K562 (cell line): Measurements from ENCODE around the gene MAP3K20. TPM values are rescaled to one million over a fixed set of nuclear protein-coding genes. Genes with fewer than 3 reads are reported as not detected.

Experiments used
- ATAC-seq: fragments of 200-7000 bp; cut with Tn5 transposase; 3 replicates; pipeline ENCODE4 v1.9.1; 2020; ENCODE audit warnings: moderate library complexity
- BruUV-seq: library from RNA; stranded (reverse); fragments of 400-500 nt; replicated peaks from 2 replicates; lab custom pipeline; 2021; lab: Mats Ljungman, UMichigan
- CTCF ChIA-PET: fragments of 300-600 bp; formaldehyde crosslinking; extraction: SDS; loops from one replicate; lab custom pipeline; 2021; ENCODE audit warnings: low intra/inter-chr PET ratio; lab: Yijun Ruan, JAX
- POLR2A ChIA-PET: fragments of 300-600, 350-650 bp; sonication (Branson Sonifier 250); formaldehyde crosslinking; extraction: SDS; loops from one replicate; lab custom pipeline; 2021; ENCODE audit warnings: antibody characterized with exemption, inconsistent platforms; lab: Yijun Ruan, JAX
- DNase-seq, 4 experiments: peaks; one replicate each; pipeline versions ENCODE4 v3.0.0 to v3.0.0-alpha.2; 2011 to 2018; ENCODE audit warnings: low spot score in 3 of 4, mixed read lengths in 3 of 4; ENCODE audit errors: extremely low read depth in 1 of 4
- FAIRE-seq: peaks from 2 replicates; lab custom pipeline; 2011; peaks lifted over from hg19 to GRCh38; lab: Jason Lieb, UNC
- H2AFZ ChIP-seq: 2 replicates; pipeline ENCODE4 v1.6.0; 2011; ENCODE audit warnings: low read depth, low read length, control low read depth, inconsistent platforms
- H3K27ac ChIP-seq: fragments of 200-600 bp; 3 replicates; pipeline ENCODE4 v1.8.0; 2011; ENCODE audit warnings: low read depth, mild to moderate bottlenecking, control low read depth, inconsistent platforms, low read length, moderate library complexity, mixed read lengths; ENCODE audit errors: extremely low read depth
- H3K27me3 ChIP-seq, 2 experiments: fragments of 300-600 bp in 1 of 2; 2 replicates in 1 of 2; 3 replicates in 1 of 2; pipeline versions ENCODE4 v1.6.0 to v1.8.0; 2011; ENCODE audit warnings: inconsistent platforms in 2 of 2, low read length in 2 of 2, mild to moderate bottlenecking in 1 of 2, mixed read lengths in 1 of 2, moderate library complexity in 1 of 2; ENCODE audit not compliant: control insufficient read depth in 2 of 2, insufficient read depth in 2 of 2
- H3K36me3 ChIP-seq: fragments of 300-600 bp; 3 replicates; pipeline ENCODE4 v1.8.0; 2011; ENCODE audit warnings: mild to moderate bottlenecking, low read length, inconsistent platforms; ENCODE audit not compliant: control insufficient read depth, insufficient read depth
- H3K4me1 ChIP-seq, 2 experiments: fragments of 200-600 bp in 1 of 2; replicated peaks in 1 of 2; 2 replicates in 1 of 2; 3 replicates in 1 of 2; pipeline versions ENCODE4 v1.5.1 to v1.8.0; 2011; ENCODE audit warnings: inconsistent platforms in 2 of 2, low read length in 2 of 2, mild to moderate bottlenecking in 1 of 2, mixed read lengths in 1 of 2, moderate library complexity in 1 of 2; ENCODE audit not compliant: control insufficient read depth in 2 of 2, insufficient read depth in 2 of 2
- H3K4me2 ChIP-seq: 2 replicates; pipeline ENCODE4 v1.6.1; 2011; ENCODE audit warnings: low read length, control low read depth, inconsistent platforms, mixed read lengths; ENCODE audit not compliant: insufficient read depth
- H3K4me3 ChIP-seq: fragments of 200-600 bp; sonication (generic), shearing (Covaris generic); 2 replicates; pipeline ENCODE4 v1.5.1; 2016; ENCODE audit warnings: control low read depth, inconsistent platforms
- H3K79me2 ChIP-seq: fragments of 200-600 bp; 3 replicates; pipeline ENCODE4 v1.8.0; 2011; ENCODE audit warnings: low read length, inconsistent platforms; ENCODE audit not compliant: control insufficient read depth, insufficient read depth
- H3K9ac ChIP-seq, 2 experiments: 2 replicates each; pipeline versions ENCODE4 v1.6.0 to v1.6.1; 2011; ENCODE audit warnings: low read depth in 2 of 2, low read length in 2 of 2, control low read depth in 1 of 2, inconsistent platforms in 1 of 2, mild to moderate bottlenecking in 1 of 2, mixed read lengths in 1 of 2; ENCODE audit not compliant: insufficient read depth in 1 of 2
- H3K9me1 ChIP-seq: one replicate; pipeline ENCODE4 v1.6.0; 2011; ENCODE audit warnings: inconsistent platforms, mild to moderate bottlenecking, low read length, moderate library complexity; ENCODE audit not compliant: control insufficient read depth, insufficient read depth
- H3K9me3 ChIP-seq: replicated peaks from 2 replicates; pipeline ENCODE4 v1.5.1; 2011; ENCODE audit warnings: low read depth, low read length, inconsistent platforms; ENCODE audit not compliant: control insufficient read depth, insufficient read depth
- H4K20me1 ChIP-seq: replicated peaks from 2 replicates; pipeline ENCODE4 v1.6.1; 2011; ENCODE audit warnings: low read length, inconsistent platforms, mixed read lengths; ENCODE audit not compliant: control insufficient read depth, insufficient read depth
- BACH1 ChIP-seq: fragments of 200-800 bp; sonication (Bioruptor generic); IDR thresholded peaks from 2 replicates; pipeline ENCODE4 v1.6.1; 2016; ENCODE audit warnings: missing genetic modification characterization, missing compliant biosample characterization
- GABPA ChIP-seq: fragments of 200-800 bp; sonication (Bioruptor generic); conservative IDR thresholded peaks from 2 replicates; pipeline ENCODE4 v1.6.1; 2016; ENCODE audit warnings: low read depth, missing genetic modification characterization, missing compliant biosample characterization
- HMG20B ChIP-seq: fragments of 250-450 bp; sonication (Bioruptor Pico); IDR thresholded peaks from 2 replicates; pipeline ENCODE4 v1.5.0; 2021; ENCODE audit warnings: mild to moderate bottlenecking
- NEUROD1 ChIP-seq: fragments of 150-350 bp; IDR thresholded peaks from 2 replicates; pipeline ENCODE4 v1.6.1; 2014; ENCODE audit warnings: borderline replicate concordance, low read length, low read depth; ENCODE audit not compliant: partially characterized antibody
- PML ChIP-seq: IDR thresholded peaks from 2 replicates; pipeline ENCODE4 v1.6.1; 2012; ENCODE audit warnings: low read length, inconsistent platforms
- PTBP1 ChIP-seq: fragments of 200-400 bp; formaldehyde crosslinking; IDR thresholded peaks from 2 replicates; pipeline ENCODE4 v1.6.1; 2017; ENCODE audit warnings: low read depth, low read length
- RBM39 ChIP-seq: fragments of 200-400 bp; formaldehyde crosslinking; optimal IDR thresholded peaks from 2 replicates; pipeline ENCODE3; 2018; ENCODE audit warnings: low read depth, low read length
- SP1 ChIP-seq: sonication (generic); formaldehyde crosslinking; IDR thresholded peaks from 2 replicates; pipeline ENCODE4 v1.8.1; 2022; ENCODE audit warnings: mild to moderate bottlenecking, missing genetic modification reagents
- WHSC1 ChIP-seq: IDR thresholded peaks from one replicate; pipeline ENCODE4 v1.6.1; 2012; ENCODE audit warnings: low read length, control low read depth, inconsistent platforms
- ZFP30 ChIP-seq: fragments of 250-450 bp; sonication (Bioruptor Pico); IDR thresholded peaks from 2 replicates; pipeline ENCODE4 v1.8.0; 2022; ENCODE audit warnings: moderate library complexity, mild to moderate bottlenecking, inconsistent platforms, borderline replicate concordance
- ZNF57 ChIP-seq: fragments of 450-650 bp; formaldehyde crosslinking; IDR thresholded peaks from 2 replicates; pipeline ENCODE4 v1.4.0; 2020; ENCODE audit warnings: mild to moderate bottlenecking, moderate library complexity
- WGBS: fragments of 100-300 bp; shearing (Covaris generic); methylation state at CpG from one replicate; pipeline ENCODE4 v1.1.6; 2016; ENCODE audit warnings: low coverage, mixed read lengths; ENCODE audit not compliant: insufficient coverage; ENCODE audit errors: missing lambda C conversion rate; 5-methylcytosine and 5-hydroxymethylcytosine counted together
- in situ Hi-C: fragments of 300-500 bp; cut with MboI; formaldehyde crosslinking; loops from 4 replicates; pipeline ENCODE4 v1.15.0; 2018; ENCODE audit warnings: inconsistent platforms, mixed read lengths
- intact Hi-C: fragments of 100-400 bp; cut with micrococcal nuclease; formaldehyde crosslinking; loops from 2 replicates; pipeline ENCODE4 v1.14.2; 2022
- polyA plus RNA-seq, 8 experiments: library from polyadenylated mRNA; depleted of rRNA in 4 of 8; stranded (reverse) in 5 of 8; unstranded in 3 of 8; fragments of >200 nt; fragmentation: Nextera tagmentation in 2 of 8; fragmentation: Illumina TruSeq in 1 of 8; extraction: Ambion mirVana in 2 of 8; extraction: Trizol in 1 of 8; gene quantifications; 2 replicates each; pipeline versions ENCODE4 v1.2.1 to v1.2.3, GENCODE V29; 2011 to 2014; ENCODE audit warnings: inconsistent platforms in 1 of 8, missing spikeins in 1 of 8
- total RNA-seq, 7 experiments: library from RNA; depleted of rRNA in 6 of 7; stranded (reverse); fragments of >200 nt in 6 of 7; fragmentation: Illumina TruSeq in 2 of 7; extraction: Trizol in 2 of 7; gene quantifications; 2 replicates each; pipeline versions ENCODE4 v1.2.1 to v1.2.3, GENCODE V29; 2011 to 2021; ENCODE audit warnings: low replicate concordance in 1 of 7
- TF ChIP-seq, protein P1 (sequence below): IDR thresholded peaks from 2 replicates; pipeline ENCODE4 v1.6.1; 2016; ENCODE audit warnings: missing genetic modification characterization, missing compliant biosample characterization
- TF ChIP-seq, protein P2 (sequence below): sonication (generic); formaldehyde crosslinking; IDR thresholded peaks from 2 replicates; pipeline ENCODE4 v1.8.0; 2023; ENCODE audit warnings: missing genetic modification reagents, mild to moderate bottlenecking, borderline replicate concordance

The MAP3K20 gene
- total and polyA plus RNA-seq, 9 of the 15 experiments (the other 6 are each of a cell fraction or from before 2014, with no cell fraction given), result 9.8 to 34.2 (median 27.3) TPM

- no peak for TF ChIP-seq RBM39
- no peak for TF ChIP-seq ZNF57 (CRISPR knock-in tag)
- TF ChIP-seq, protein P1, sequence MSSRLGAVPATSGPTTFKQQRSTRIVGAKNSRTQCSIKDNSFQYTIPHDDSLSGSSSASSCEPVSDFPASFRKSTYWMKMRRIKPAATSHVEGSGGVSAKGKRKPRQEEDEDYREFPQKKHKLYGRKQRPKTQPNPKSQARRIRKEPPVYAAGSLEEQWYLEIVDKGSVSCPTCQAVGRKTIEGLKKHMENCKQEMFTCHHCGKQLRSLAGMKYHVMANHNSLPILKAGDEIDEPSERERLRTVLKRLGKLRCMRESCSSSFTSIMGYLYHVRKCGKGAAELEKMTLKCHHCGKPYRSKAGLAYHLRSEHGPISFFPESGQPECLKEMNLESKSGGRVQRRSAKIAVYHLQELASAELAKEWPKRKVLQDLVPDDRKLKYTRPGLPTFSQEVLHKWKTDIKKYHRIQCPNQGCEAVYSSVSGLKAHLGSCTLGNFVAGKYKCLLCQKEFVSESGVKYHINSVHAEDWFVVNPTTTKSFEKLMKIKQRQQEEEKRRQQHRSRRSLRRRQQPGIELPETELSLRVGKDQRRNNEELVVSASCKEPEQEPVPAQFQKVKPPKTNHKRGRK (tag), result no peak
- TF ChIP-seq HMG20B, result no peak
- no peak for TF ChIP-seq NEUROD1
- TF ChIP-seq, protein P2, sequence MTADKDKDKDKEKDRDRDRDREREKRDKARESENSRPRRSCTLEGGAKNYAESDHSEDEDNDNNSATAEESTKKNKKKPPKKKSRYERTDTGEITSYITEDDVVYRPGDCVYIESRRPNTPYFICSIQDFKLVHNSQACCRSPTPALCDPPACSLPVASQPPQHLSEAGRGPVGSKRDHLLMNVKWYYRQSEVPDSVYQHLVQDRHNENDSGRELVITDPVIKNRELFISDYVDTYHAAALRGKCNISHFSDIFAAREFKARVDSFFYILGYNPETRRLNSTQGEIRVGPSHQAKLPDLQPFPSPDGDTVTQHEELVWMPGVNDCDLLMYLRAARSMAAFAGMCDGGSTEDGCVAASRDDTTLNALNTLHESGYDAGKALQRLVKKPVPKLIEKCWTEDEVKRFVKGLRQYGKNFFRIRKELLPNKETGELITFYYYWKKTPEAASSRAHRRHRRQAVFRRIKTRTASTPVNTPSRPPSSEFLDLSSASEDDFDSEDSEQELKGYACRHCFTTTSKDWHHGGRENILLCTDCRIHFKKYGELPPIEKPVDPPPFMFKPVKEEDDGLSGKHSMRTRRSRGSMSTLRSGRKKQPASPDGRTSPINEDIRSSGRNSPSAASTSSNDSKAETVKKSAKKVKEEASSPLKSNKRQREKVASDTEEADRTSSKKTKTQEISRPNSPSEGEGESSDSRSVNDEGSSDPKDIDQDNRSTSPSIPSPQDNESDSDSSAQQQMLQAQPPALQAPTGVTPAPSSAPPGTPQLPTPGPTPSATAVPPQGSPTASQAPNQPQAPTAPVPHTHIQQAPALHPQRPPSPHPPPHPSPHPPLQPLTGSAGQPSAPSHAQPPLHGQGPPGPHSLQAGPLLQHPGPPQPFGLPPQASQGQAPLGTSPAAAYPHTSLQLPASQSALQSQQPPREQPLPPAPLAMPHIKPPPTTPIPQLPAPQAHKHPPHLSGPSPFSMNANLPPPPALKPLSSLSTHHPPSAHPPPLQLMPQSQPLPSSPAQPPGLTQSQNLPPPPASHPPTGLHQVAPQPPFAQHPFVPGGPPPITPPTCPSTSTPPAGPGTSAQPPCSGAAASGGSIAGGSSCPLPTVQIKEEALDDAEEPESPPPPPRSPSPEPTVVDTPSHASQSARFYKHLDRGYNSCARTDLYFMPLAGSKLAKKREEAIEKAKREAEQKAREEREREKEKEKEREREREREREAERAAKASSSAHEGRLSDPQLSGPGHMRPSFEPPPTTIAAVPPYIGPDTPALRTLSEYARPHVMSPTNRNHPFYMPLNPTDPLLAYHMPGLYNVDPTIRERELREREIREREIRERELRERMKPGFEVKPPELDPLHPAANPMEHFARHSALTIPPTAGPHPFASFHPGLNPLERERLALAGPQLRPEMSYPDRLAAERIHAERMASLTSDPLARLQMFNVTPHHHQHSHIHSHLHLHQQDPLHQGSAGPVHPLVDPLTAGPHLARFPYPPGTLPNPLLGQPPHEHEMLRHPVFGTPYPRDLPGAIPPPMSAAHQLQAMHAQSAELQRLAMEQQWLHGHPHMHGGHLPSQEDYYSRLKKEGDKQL, result no peak
- TF ChIP-seq PML, result no peak
- TF ChIP-seq PTBP1, result no peak
- TF ChIP-seq ZFP30 (CRISPR knock-in tag), result no peak
- TF ChIP-seq SP1 (CRISPR knock-in tag), result no peak
- TF ChIP-seq GABPA, result no peak
- TF ChIP-seq BACH1 (tag), result no peak
- TF ChIP-seq WHSC1, result no peak
- no peak for ATAC-seq
- Histone ChIP-seq H3K79me2 (no peaks in the 10 kb centered on the region), H3K9me1 (no peaks in the 10 kb centered on the region), H3K27ac (no peak overlapping the region), H3K4me2 (no peak overlapping the region), H3K9ac (no peak overlapping the region), H2AFZ (no peak overlapping the region), H3K9me3 (no peaks in the 10 kb centered on the region), H3K4me1 (no peaks in the 10 kb centered on the region), H3K4me3 (no peak overlapping the region), H3K27me3 (no peaks in the 10 kb centered on the region), H3K36me3 (peaks cover 28% of the 10 kb centered on the region; the same call in 2 of the 3 replicates), H4K20me1 (0 out of 2 replicates have a peak, but pooled peaks cover 2% of the 10 kb centered on the region)
- DNase-seq, result no peak
- BruUV-seq, result no TSS peak
- intact Hi-C loops, result no loop called here
- CTCF ChIA-PET, result no interaction called here
- in situ Hi-C loops, result no loop called here
- WGBS, result 87% methylated on average over 5 of the region's 5 CpGs
- FAIRE-seq, result no peak
- POLR2A ChIA-PET, result no interaction called here
Measured at GRCh38 chr2:173230181-173230580, 154.5 kb downstream of the MAP3K20 start.
